OCI-LY1 (cell line): Measurements from ENCODE around the gene CD93.

ENCODE experiments used
- H2AFZ ChIP-seq: fragments of 200-600 bp; sonication (generic), shearing (Covaris generic); 2 replicates; pipeline ENCODE4 v1.6.0; 2014; ENCODE audit warnings: antibody characterized with exemption, mild to moderate bottlenecking, low read length
- H3F3A ChIP-seq: fragments of 200-600 bp; sonication (generic), shearing (Covaris generic); 2 replicates; pipeline ENCODE4 v1.6.0; 2014; ENCODE audit warnings: mild to moderate bottlenecking, antibody characterized with exemption, low read length, moderate library complexity; ENCODE audit not compliant: insufficient read depth
- H3K27ac ChIP-seq: fragments of 200-600 bp; sonication (generic); 2 replicates; pipeline ENCODE4 v1.5.1; 2014; ENCODE audit warnings: low read length, mixed run types, mild to moderate bottlenecking, low read depth; ENCODE audit not compliant: poor library complexity, severe bottlenecking
- H3K27me3 ChIP-seq: fragments of 200-600 bp; sonication (generic); 2 replicates; pipeline ENCODE4 v1.6.0; 2014; ENCODE audit warnings: antibody characterized with exemption, mild to moderate bottlenecking, low read length, moderate library complexity; ENCODE audit not compliant: insufficient read depth
- H3K36me3 ChIP-seq: fragments of 200-600 bp; sonication (generic); 2 replicates; pipeline ENCODE4 v1.6.1; 2014; ENCODE audit warnings: mild to moderate bottlenecking, antibody characterized with exemption, low read length, moderate library complexity, mixed read lengths; ENCODE audit not compliant: insufficient read depth
- H3K4me1 ChIP-seq: fragments of 200-600 bp; sonication (generic); 2 replicates; pipeline ENCODE4 v1.5.1; 2014; ENCODE audit warnings: mild to moderate bottlenecking, low read length, moderate library complexity; ENCODE audit not compliant: insufficient read depth, severe bottlenecking
- H3K4me2 ChIP-seq: fragments of 200-600 bp; sonication (generic), shearing (Covaris generic); 2 replicates; pipeline ENCODE4 v1.6.1; 2014; ENCODE audit warnings: low read length
- H3K4me3 ChIP-seq: fragments of 200-600 bp; sonication (generic); 2 replicates; pipeline ENCODE4 v1.5.1; 2014; ENCODE audit warnings: low read length, low read depth, mild to moderate bottlenecking, mixed read lengths; ENCODE audit not compliant: poor library complexity, severe bottlenecking
- H3K79me2 ChIP-seq: fragments of 200-600 bp; shearing (Covaris generic); 2 replicates; pipeline ENCODE4 v1.6.1; 2016; ENCODE audit warnings: mixed run types, low read length, mixed read lengths; ENCODE audit not compliant: insufficient read depth
- H3K9ac ChIP-seq: fragments of 200-600 bp; sonication (generic), shearing (Covaris generic); 2 replicates; pipeline ENCODE4 v1.6.1; 2014; ENCODE audit warnings: mild to moderate bottlenecking, low read length, mixed read lengths
- H3K9me2 ChIP-seq: fragments of 200-600 bp; sonication (generic), shearing (Covaris generic); 2 replicates; pipeline ENCODE4 v1.6.1; 2014; ENCODE audit warnings: low read depth, mild to moderate bottlenecking, low read length, mixed read lengths
- H3K9me3 ChIP-seq: fragments of 200-600 bp; shearing (Covaris generic); 2 replicates; pipeline ENCODE4 v1.6.1; 2014; ENCODE audit warnings: low read length, mixed read lengths
- H4K20me1 ChIP-seq: fragments of 200-600 bp; sonication (generic), shearing (Covaris generic); 2 replicates; pipeline ENCODE4 v1.6.0; 2016; ENCODE audit warnings: mild to moderate bottlenecking, low read length; ENCODE audit not compliant: insufficient read depth
- CTCF ChIP-seq: fragments of 200-600 bp; sonication (generic), shearing (Covaris generic); IDR thresholded peaks from 2 replicates; pipeline ENCODE4 v1.5.1; 2017; ENCODE audit warnings: mild to moderate bottlenecking, antibody characterized with exemption, low read length, moderate library complexity, mixed read lengths
- EZH2 ChIP-seq: fragments of 200-600 bp; sonication (generic), shearing (Covaris generic); IDR thresholded peaks from 2 replicates; pipeline ENCODE4 v1.8.0; 2017; ENCODE audit warnings: borderline replicate concordance, mixed run types, mild to moderate bottlenecking, antibody characterized with exemption, low read length, moderate library complexity, mixed read lengths

CD93 gene

GRCh38 chr20:23060629-23061028 is 25.5 kb downstream of the CD93 start:
- no peaks in the 10 kb centered on the region for H3F3A ChIP-seq
- H3K4me3 ChIP-seq, result no peak overlapping the region
- no peaks in the 10 kb centered on the region for H3K9me3 ChIP-seq
- no peaks in the 10 kb centered on the region for H3K4me1 ChIP-seq
- H3K79me2 ChIP-seq, result no peaks in the 10 kb centered on the region
- no peaks in the 10 kb centered on the region for H3K27me3 ChIP-seq
- no peak overlapping the region for H2AFZ ChIP-seq
- H3K4me2 ChIP-seq, result no peak overlapping the region
- H3K36me3 ChIP-seq, result no peaks in the 10 kb centered on the region
- H3K9ac ChIP-seq, result no peak overlapping the region
- H3K27ac ChIP-seq, result no peak overlapping the region
- TF ChIP-seq CTCF (no peak), EZH2 (no peak)
- H3K9me2 ChIP-seq, result no peaks in the 10 kb centered on the region
- no peaks in the 10 kb centered on the region for H4K20me1 ChIP-seq

- H3K4me1 ChIP-seq, result no peaks in the 10 kb centered on the region
Observed at GRCh38 chr20:23059846-23060245, 26.3 kb downstream of the CD93 start.

GRCh38 chr20:23059001-23059400 is 27.1 kb downstream of the CD93 start:
- Histone ChIP-seq H3K9me2 (no peaks in the 10 kb centered on the region), H3K4me1 (no peaks in the 10 kb centered on the region), H3F3A (no peaks in the 10 kb centered on the region), H3K36me3 (no peaks in the 10 kb centered on the region), H3K27me3 (no peaks in the 10 kb centered on the region), H2AFZ (no peak overlapping the region), H3K79me2 (no peaks in the 10 kb centered on the region), H4K20me1 (no peaks in the 10 kb centered on the region), H3K4me3 (no peak overlapping the region), H3K9ac (no peak overlapping the region), H3K9me3 (no peaks in the 10 kb centered on the region), H3K27ac (no peak overlapping the region), H3K4me2 (no peak overlapping the region)
- TF ChIP-seq CTCF (no peak), EZH2 (no peak)

More at GRCh38 chr20:23059846-23060245, 26.3 kb downstream of the CD93 start:
- Histone ChIP-seq H3K4me2 (no peak overlapping the region), H3K9me3 (no peaks in the 10 kb centered on the region), H3K36me3 (no peaks in the 10 kb centered on the region), H3K9me2 (no peaks in the 10 kb centered on the region), H4K20me1 (no peaks in the 10 kb centered on the region), H3K27ac (no peak overlapping the region), H2AFZ (no peak overlapping the region), H3K4me3 (no peak overlapping the region), H3K27me3 (no peaks in the 10 kb centered on the region), H3F3A (no peaks in the 10 kb centered on the region), H3K79me2 (no peaks in the 10 kb centered on the region), H3K9ac (no peak overlapping the region)
- TF ChIP-seq CTCF (no peak), EZH2 (no peak)
